Endometrial microvascular endothelial cells (primary cell): ENCODE data around the gene TMEM151B. TPM values are rescaled to one million over a fixed set of nuclear protein-coding genes. Genes with fewer than 3 reads are reported as not detected.
"Not testable (repeated sequence)": the region's sequence is repeated elsewhere in the genome, so short reads cannot be mapped to it uniquely, and the experiment has no call there.

Experiments
- in situ Hi-C: cut with HindIII; loops from 2 replicates; pipeline ENCODE4 v1.10.0; 2017; ENCODE audit warnings: low sequenced_read_pairs, low pct_unique_long_range_greater_than_20kb; ENCODE audit errors: inconsistent ontology term
- total RNA-seq: library from RNA; depleted of rRNA; stranded (reverse); fragments of >200 nt; gene quantifications from one replicate; pipeline ENCODE4 v1.2.3, GENCODE V29; 2015; ENCODE audit errors: inconsistent ontology term

The TMEM151B gene
- total RNA-seq, 1 donor from 2014 or later = not detected

GRCh38 chr6:44311767-44312166, 41.5 kb downstream of the TMEM151B start:
- in situ Hi-C loops = no loop called here

- in situ Hi-C loops = no loop called here
Measured at GRCh38 chr6:44312901-44313788, 42.9 kb downstream of the TMEM151B start, which contains the start of gene AARS2. TSS of gene AARS2 (minus strand) at chr6:44313347. CDS start at chr6:44313323, 24 bp downstream.

GRCh38 chr6:44314657-44315056, 44.4 kb downstream of the TMEM151B start:
- in situ Hi-C loops = not testable (repeated sequence)

- in situ Hi-C loops = no loop called here
Measured at GRCh38 chr6:44315516-44315915, 45.3 kb downstream of the TMEM151B start.

GRCh38 chr6:44315951-44316350, 45.7 kb downstream of the TMEM151B start:
- in situ Hi-C loops = no loop called here

GRCh38 chr6:44316481-44316880, 46.2 kb downstream of the TMEM151B start:
- in situ Hi-C loops = no loop called here

GRCh38 chr6:44317136-44317631, 46.9 kb downstream of the TMEM151B start:
- in situ Hi-C loops = not testable (repeated sequence)

GRCh38 chr6:44321210-44321609, 51.0 kb downstream of the TMEM151B start:
- in situ Hi-C loops = no loop called here

- in situ Hi-C loops = no loop called here
Measured at GRCh38 chr6:44327096-44327495, 56.8 kb downstream of the TMEM151B start.

- in situ Hi-C loops = no loop called here
Measured at GRCh38 chr6:44327760-44328159, 57.5 kb downstream of the TMEM151B start.

GRCh38 chr6:44328203-44328602, 58.0 kb downstream of the TMEM151B start:
- in situ Hi-C loops = not testable (repeated sequence)

GRCh38 chr6:44329858-44330257, 59.6 kb downstream of the TMEM151B start:
- in situ Hi-C loops = no loop called here

GRCh38 chr6:44332585-44332984, 62.3 kb downstream of the TMEM151B start:
- in situ Hi-C loops = no loop called here

GRCh38 chr6:44333273-44333919, 63.1 kb downstream of the TMEM151B start:
- in situ Hi-C loops = no loop called here

GRCh38 chr6:44333942-44334341, 63.7 kb downstream of the TMEM151B start:
- in situ Hi-C loops = no loop called here

- in situ Hi-C loops = no loop called here
Measured at GRCh38 chr6:44335631-44336030, 65.4 kb downstream of the TMEM151B start.

- in situ Hi-C loops = no loop called here
Measured at GRCh38 chr6:44338228-44339122, 68.2 kb downstream of the TMEM151B start.

- in situ Hi-C loops = no loop called here
Measured at GRCh38 chr6:44339301-44339700, 69.1 kb downstream of the TMEM151B start.
